ENCODE results near the gene SMYD3. TPM values are rescaled to one million over a fixed set of nuclear protein-coding genes. Genes with fewer than 3 reads are reported as not detected.
A peak's percentile ranks its signal among the peaks of the same experiment; 100 is the strongest.

Gene SMYD3
- total RNA-seq, 1 donor, result 45.5 TPM

- TF ChIP-seq, protein P1, sequence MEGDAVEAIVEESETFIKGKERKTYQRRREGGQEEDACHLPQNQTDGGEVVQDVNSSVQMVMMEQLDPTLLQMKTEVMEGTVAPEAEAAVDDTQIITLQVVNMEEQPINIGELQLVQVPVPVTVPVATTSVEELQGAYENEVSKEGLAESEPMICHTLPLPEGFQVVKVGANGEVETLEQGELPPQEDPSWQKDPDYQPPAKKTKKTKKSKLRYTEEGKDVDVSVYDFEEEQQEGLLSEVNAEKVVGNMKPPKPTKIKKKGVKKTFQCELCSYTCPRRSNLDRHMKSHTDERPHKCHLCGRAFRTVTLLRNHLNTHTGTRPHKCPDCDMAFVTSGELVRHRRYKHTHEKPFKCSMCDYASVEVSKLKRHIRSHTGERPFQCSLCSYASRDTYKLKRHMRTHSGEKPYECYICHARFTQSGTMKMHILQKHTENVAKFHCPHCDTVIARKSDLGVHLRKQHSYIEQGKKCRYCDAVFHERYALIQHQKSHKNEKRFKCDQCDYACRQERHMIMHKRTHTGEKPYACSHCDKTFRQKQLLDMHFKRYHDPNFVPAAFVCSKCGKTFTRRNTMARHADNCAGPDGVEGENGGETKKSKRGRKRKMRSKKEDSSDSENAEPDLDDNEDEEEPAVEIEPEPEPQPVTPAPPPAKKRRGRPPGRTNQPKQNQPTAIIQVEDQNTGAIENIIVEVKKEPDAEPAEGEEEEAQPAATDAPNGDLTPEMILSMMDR (IDR thresholded peaks at IDR 0.05; ENCODE audit: insufficient read depth, low read length), result no peak
- no peak overlapping the region for H3K4me3 ChIP-seq (ENCODE audit: low read depth, low read length)
- peak; percentile 90 for DNase-seq (ENCODE audit: low read depth)
Observed at GRCh38 chr1:245790441-245790840, 716.6 kb downstream of the SMYD3 start.

GRCh38 chr1:245788886-245789285 lies 718.2 kb downstream of the SMYD3 start:
- DNase-seq (ENCODE audit: low read depth), result no peak
- no peak overlapping the region for H3K4me3 ChIP-seq (ENCODE audit: low read depth, low read length)
- TF ChIP-seq, protein P1 (IDR thresholded peaks at IDR 0.05; ENCODE audit: insufficient read depth, low read length), result no peak

DNA sequence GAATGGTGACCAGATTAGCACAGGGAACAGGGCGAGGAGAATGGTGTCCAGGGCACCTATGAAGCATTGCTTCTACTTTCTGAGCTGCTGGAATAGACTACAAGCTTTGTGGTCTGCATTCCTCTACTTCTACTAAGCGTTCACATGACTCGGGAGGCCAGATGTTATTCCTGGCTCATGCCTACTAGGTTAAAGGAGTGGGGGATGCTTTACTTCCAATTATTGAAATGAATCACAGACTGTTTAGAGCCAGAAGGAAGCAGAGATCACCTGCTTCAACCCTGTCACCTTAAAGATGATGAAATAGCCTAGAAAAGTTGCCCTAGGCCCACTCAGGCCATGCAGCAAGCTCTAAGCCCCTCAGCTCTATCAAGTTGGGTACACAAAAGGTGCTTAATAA lies 718.8 kb downstream of the SMYD3 start:
- H3K4me3 ChIP-seq (ENCODE audit: low read depth, low read length), result no peak overlapping the region
- DNase-seq (ENCODE audit: low read depth), result peak; percentile 98

DNA sequence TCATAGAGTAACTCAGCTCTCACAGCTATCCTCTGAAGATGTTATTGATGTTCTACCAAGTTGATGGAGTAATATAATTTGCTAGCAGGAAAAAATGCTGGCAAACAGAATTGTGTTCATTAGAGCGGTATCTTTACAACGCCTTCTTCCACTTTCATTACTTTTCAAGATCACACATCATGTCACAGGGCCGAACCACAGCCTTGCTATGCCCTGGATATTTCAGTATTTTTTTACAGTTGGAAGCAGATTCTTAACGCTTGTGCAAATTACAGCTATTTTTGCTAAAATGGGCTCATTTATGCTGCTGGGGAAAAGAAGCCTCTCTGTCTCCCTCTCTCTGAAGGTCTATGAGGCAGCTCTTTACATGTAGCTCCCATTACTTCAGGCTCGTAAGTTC lies 720.1 kb downstream of the SMYD3 start:
- H3K4me3 ChIP-seq (ENCODE audit: low read depth, low read length), result no peak overlapping the region
- no peak for DNase-seq (ENCODE audit: low read depth)
- TF ChIP-seq, protein P1 (IDR thresholded peaks at IDR 0.05; ENCODE audit: insufficient read depth, low read length), result no peak

More for the DNA sequence above, 718.8 kb downstream of the SMYD3 start:
- TF ChIP-seq, protein P1 (IDR thresholded peaks at IDR 0.05; ENCODE audit: insufficient read depth, low read length), result no peak

DNA sequence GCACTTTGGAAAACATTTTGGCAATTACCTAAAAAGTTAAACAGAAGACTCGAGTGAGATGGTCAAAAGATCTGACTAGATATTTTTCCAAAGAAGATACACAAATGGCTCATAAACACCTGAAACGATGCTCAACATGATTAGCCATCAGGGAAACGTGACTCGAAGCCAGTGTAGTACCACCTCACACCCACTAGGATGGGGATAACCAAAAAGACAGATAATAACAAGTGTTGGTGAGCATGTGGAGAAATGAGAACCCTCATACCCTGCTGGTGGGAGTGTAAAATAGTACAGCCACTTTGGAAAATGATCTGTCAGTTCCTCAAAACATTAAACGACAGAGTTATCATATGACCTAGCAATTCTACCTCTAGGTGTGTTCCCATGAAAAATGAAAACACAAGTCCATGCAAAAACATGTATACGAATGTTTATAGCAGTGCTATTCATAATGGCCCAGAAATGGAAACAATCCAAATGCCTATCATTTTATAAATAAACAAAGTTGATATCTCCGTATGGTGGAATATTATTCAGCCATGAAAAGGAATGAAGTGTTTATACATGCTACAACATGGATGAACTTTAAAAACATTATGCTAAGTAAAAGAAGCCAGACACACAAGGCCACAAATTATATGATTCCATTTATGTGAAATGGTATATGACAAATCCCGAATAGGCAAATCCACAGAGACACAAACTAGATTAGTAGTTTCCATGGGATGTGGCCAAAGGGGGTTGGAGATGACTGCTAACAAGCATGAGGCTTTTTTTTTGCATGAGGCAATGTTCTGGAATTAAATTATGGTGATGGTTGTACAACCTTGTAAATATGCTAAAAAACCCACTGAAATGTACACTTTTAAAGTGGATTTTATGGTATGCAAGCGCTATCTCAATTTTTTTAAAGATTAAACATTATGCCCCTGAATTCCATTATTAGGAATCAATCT lies 727.0 kb downstream of the SMYD3 start:
- TF ChIP-seq, protein P1 (IDR thresholded peaks at IDR 0.05; ENCODE audit: insufficient read depth, low read length), result peak; percentile 33
- no peak for DNase-seq (ENCODE audit: low read depth)

DNA sequence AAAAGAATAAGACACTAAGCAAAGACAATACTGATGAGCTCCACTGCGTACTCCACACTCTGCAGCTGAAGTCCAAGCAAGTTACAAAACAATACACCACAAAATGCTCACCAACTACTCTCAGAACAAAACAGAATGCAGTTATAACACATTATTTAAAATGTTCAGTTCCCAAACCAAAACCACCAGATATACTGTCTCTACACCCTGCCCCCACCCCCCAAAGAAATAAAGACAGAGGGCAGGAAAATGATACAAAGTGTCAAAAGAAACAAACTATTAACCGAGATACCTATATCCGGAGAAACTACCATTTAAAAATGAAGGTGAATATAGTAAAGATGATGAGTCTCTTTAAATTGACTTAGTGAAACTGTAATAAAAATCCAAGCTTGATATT lies 729.3 kb downstream of the SMYD3 start:
- H3K4me3 ChIP-seq (ENCODE audit: low read depth, low read length), result no peak overlapping the region
- no peak for DNase-seq (ENCODE audit: low read depth)

More for the DNA sequence above, 727.0 kb downstream of the SMYD3 start:
- no peak overlapping the region for H3K4me3 ChIP-seq (ENCODE audit: low read depth, low read length)

More for the DNA sequence above, 729.3 kb downstream of the SMYD3 start:
- TF ChIP-seq, protein P1 (IDR thresholded peaks at IDR 0.05; ENCODE audit: insufficient read depth, low read length), result no peak

Measured in fibroblast of the aortic adventitia (primary cell).